ENCODE data around the gene STAG2. TPM values are rescaled to one million over a fixed set of nuclear protein-coding genes. Genes with fewer than 3 reads are reported as not detected.

Gene STAG2
- total and polyA plus RNA-seq, 2 experiments from 2014 or later = 16.5 to 70.9 TPM

DNA sequence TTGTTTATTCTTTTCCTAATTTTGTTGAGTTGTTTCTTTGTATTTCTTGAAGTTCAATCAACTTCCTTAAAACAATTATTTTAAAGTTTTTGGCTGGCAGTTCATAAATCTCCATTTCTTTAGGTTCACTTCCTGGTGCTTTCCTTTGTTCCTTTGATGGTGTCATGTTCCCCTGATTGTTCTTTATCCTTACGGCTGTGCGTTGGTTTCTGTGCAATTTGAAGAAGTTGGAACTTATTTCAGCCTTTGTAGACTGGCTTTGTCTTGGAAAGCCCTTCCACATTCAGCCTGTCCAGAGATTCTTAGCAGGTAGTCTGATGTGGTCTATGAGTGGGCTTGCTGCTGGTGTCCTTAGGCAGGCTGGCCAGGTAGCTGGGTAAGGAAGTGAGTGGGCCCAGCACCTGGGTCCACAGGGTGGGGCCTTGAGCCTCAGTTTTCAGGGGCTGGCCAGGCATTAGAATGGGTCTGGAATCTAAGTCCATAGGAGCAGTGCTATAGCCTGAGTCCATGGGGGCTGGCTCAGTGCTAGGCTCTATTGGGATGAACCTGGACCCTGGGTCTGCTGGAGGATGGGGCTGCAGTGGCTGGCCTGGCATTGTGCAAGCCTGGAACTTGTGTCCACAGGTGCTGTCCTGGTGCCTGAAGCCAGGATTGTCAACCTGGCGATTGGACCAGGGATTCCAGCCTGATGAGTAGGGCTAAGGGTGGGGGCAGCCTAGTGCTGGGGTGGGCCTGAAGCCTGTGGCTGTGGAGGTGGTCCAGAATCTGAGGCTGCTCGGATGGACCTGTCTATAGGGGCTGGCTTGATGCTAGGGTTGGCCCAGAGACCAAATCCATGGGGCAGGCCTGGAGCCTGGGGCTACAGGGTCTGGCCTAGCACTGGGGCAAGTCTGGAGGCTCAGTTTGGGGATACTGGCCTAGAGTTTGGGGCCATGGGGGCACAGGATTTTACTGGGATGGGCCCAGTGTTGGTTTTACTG lies 152.4 kb downstream of the STAG2 start:
- DNase-seq (ENCODE audit: low spot score) = no peak
- no peaks in the 10 kb centered on the region for H3K9me3 ChIP-seq (ENCODE audit: low read depth)
- H3K27me3 ChIP-seq = no peaks in the 10 kb centered on the region
- no peaks in the 10 kb centered on the region for H4K20me1 ChIP-seq (ENCODE audit: insufficient read depth, poor library complexity, severe bottlenecking)
- H2AFZ ChIP-seq = no peak overlapping the region
- H3K36me3 ChIP-seq (replicated peaks; ENCODE audit: insufficient read depth, low read depth) = no peaks in the 10 kb centered on the region
- H3K4me1 ChIP-seq (ENCODE audit: insufficient read depth) = no peaks in the 10 kb centered on the region
- no peaks in the 10 kb centered on the region for H3K9me2 ChIP-seq (replicated peaks; ENCODE audit: insufficient read depth)
- H3K4me3 ChIP-seq = no peak overlapping the region
- WGBS (ENCODE audit: low lambda C conversion rate, missing lambda C conversion rate) = 78% methylated on average over 3 of the region's 4 CpGs
- TF ChIP-seq EZH2phosphoT487 (IDR thresholded peaks at IDR 0.05; ENCODE audit: low read depth, severe bottlenecking, unreplicated experiment) (no peak), CTCF (IDR thresholded peaks at IDR 0.05; ENCODE audit: poor library complexity) (no peak), EZH2 (IDR thresholded peaks at IDR 0.05; ENCODE audit: borderline replicate concordance) (no peak)
- no peak overlapping the region for H3K4me2 ChIP-seq
- no peak overlapping the region for H3K27ac ChIP-seq
- no peaks in the 10 kb centered on the region for H3K79me2 ChIP-seq

DNA sequence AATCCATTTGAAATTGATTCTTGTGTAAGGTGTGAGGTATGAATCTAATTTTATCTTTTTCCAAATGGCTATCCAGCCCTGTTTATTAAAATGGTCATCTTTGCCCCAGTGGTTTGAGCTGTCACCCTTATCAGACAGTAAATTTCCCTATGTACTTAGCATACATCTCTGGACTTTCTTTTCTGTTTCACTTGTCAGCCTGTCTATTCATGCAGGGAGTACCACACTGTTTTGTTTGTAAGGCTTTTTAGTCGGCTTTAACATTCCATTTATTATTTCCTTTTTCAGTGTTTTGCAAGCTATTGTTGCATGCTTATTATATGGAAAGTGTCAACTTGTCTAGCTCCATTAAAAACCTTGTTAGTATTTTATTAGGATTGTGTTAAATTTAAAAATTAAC lies 155.8 kb downstream of the STAG2 start:
- H3K9me2 ChIP-seq (replicated peaks; ENCODE audit: insufficient read depth) = no peaks in the 10 kb centered on the region
- WGBS (ENCODE audit: low lambda C conversion rate, missing lambda C conversion rate) = 58% methylated on average over 1 of the region's 1 CpG

DNA sequence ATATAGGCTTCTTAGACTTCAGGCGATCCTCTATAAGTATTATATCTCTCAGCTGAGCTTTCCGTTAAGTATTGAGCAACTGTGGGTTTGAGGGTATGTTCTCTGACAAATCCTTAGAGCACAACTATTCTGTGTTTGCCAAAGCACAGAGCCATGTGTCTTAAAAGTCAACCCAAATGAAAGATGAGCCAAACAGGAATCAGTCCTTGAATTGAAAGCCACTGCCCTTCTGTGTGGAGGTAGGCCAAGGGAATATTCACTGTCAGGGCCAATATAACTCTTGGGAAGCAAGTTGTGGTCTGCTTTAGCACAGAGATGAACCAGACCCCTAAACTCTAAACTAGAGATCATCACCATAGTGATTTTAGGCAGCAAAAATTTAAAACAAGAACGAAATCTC lies 164.0 kb downstream of the STAG2 start:
- no peak for DNase-seq (ENCODE audit: low spot score)
- H3K4me2 ChIP-seq = no peak overlapping the region
- no peaks in the 10 kb centered on the region for H3K9me2 ChIP-seq (replicated peaks; ENCODE audit: insufficient read depth)
- 73% methylated on average over 3 of the region's 3 CpGs for WGBS (ENCODE audit: low lambda C conversion rate, missing lambda C conversion rate)
- no peaks in the 10 kb centered on the region for H3K27me3 ChIP-seq
- H3K27ac ChIP-seq = no peak overlapping the region
- H3K4me3 ChIP-seq = no peak overlapping the region
- H4K20me1 ChIP-seq (ENCODE audit: insufficient read depth, poor library complexity, severe bottlenecking) = no peaks in the 10 kb centered on the region
- no peaks in the 10 kb centered on the region for H3K9me3 ChIP-seq (ENCODE audit: low read depth)
- TF ChIP-seq EZH2 (IDR thresholded peaks at IDR 0.05; ENCODE audit: borderline replicate concordance) (no peak), CTCF (IDR thresholded peaks at IDR 0.05; ENCODE audit: poor library complexity) (no peak), EZH2phosphoT487 (IDR thresholded peaks at IDR 0.05; ENCODE audit: low read depth, severe bottlenecking, unreplicated experiment) (no peak)
- no peaks in the 10 kb centered on the region for H3K36me3 ChIP-seq (replicated peaks; ENCODE audit: insufficient read depth, low read depth)
- H3K79me2 ChIP-seq = no peaks in the 10 kb centered on the region
- H3K4me1 ChIP-seq (ENCODE audit: insufficient read depth) = no peaks in the 10 kb centered on the region
- H2AFZ ChIP-seq = no peak overlapping the region

More for the DNA sequence above, 155.8 kb downstream of the STAG2 start:
- DNase-seq (ENCODE audit: low spot score) = no peak
- Histone ChIP-seq H3K27ac (no peak overlapping the region), H3K27me3 (no peaks in the 10 kb centered on the region), H3K36me3 (replicated peaks; ENCODE audit: insufficient read depth, low read depth) (no peaks in the 10 kb centered on the region), H3K79me2 (no peaks in the 10 kb centered on the region), H4K20me1 (ENCODE audit: insufficient read depth, poor library complexity, severe bottlenecking) (no peaks in the 10 kb centered on the region), H3K4me2 (no peak overlapping the region), H3K4me3 (no peak overlapping the region), H2AFZ (no peak overlapping the region), H3K4me1 (ENCODE audit: insufficient read depth) (no peaks in the 10 kb centered on the region), H3K9me3 (ENCODE audit: low read depth) (no peaks in the 10 kb centered on the region)
- no peak for TF ChIP-seq EZH2phosphoT487 (IDR thresholded peaks at IDR 0.05; ENCODE audit: low read depth, severe bottlenecking, unreplicated experiment)
- TF ChIP-seq CTCF (IDR thresholded peaks at IDR 0.05; ENCODE audit: poor library complexity) = no peak
- TF ChIP-seq EZH2 (IDR thresholded peaks at IDR 0.05; ENCODE audit: borderline replicate concordance) = no peak
